ENCODE results near the gene BRS3. TPM values are rescaled to one million over a fixed set of nuclear protein-coding genes. Genes with fewer than 3 reads are reported as not detected.
"Not testable (repeated sequence)": the region's sequence is repeated elsewhere in the genome, so short reads cannot be mapped to it uniquely, and the experiment has no call there.

The BRS3 gene
- total RNA-seq (ENCODE audit: low replicate concordance), result not detected in 2 replicates

- Histone ChIP-seq H3K4me2 (no peak within 1 kb of the TSS), H3K36me3 (no peaks in the 10 kb centered on the region), H3K4me3 (no peak within 1 kb of the TSS), H2AFZ (replicated peaks) (no peak within 1 kb of the TSS), H3K27ac (no peak within 1 kb of the TSS), H3K4me1 (no peaks in the 10 kb centered on the region), H4K20me1 (ENCODE audit: low read depth) (no peaks in the 10 kb centered on the region), H3K9me3 (ENCODE audit: low read depth) (no peaks in the 10 kb centered on the region), H3F3A (ENCODE audit: low read depth) (no peaks in the 10 kb centered on the region), H3K27me3 (peaks cover 77% of the 10 kb centered on the region), H3K9ac (no peak within 1 kb of the TSS), H3K79me2 (ENCODE audit: low read depth) (no peaks in the 10 kb centered on the region)
- H3K36me3 Mint-ChIP-seq, result no peaks in the 10 kb centered on the region
- no peak within 1 kb of the TSS for H3K4me3 Mint-ChIP-seq
- H3K9me3 Mint-ChIP-seq, result peaks cover 2% of the 10 kb centered on the region
- no peaks in the 10 kb centered on the region for H3K4me1 Mint-ChIP-seq
- peaks cover 3% of the 10 kb centered on the region for H3K27me3 Mint-ChIP-seq (ENCODE audit: insufficient read depth, low read depth)
- no peak for DNase-seq (ENCODE audit: low spot score)
- H3K27ac Mint-ChIP-seq, result no peak within 1 kb of the TSS
- TF ChIP-seq EZH2 (IDR thresholded peaks at IDR 0.05) (no peak), EZH2phosphoT487 (IDR thresholded peaks at IDR 0.05) (no peak), CTCF (IDR thresholded peaks at IDR 0.05) (no peak)
Measured at GRCh38 chrX:136487647-136488046, at the start of gene BRS3. Gene BRS3 (plus strand): TSS chrX:136487947. CDS start chrX:136488115, 168 bp downstream.

DNA sequence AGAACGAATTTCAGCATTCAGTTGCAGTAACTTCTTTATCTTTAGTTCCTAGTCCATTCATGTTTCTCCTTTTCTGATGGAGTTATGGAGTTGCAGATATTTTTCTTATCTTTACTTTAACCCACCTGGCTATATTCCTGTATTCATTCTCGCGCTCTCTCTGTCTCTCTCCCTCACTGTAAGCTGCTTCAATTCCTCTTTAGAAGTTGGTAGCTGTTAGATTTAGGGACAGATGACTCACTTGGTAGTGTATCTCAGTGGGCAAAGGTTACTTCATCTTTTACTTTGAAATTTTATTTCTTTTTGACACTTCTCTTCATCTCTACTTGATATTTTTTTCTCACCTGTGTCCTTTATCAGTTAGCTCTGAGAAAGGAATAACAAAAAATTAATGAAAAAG, 49.6 kb upstream of the BRS3 start:
- no peaks in the 10 kb centered on the region for H3K27me3 Mint-ChIP-seq (ENCODE audit: insufficient read depth, low read depth)
- no peak overlapping the region for H3K4me3 Mint-ChIP-seq
- H3K79me2 ChIP-seq (ENCODE audit: low read depth), result no peaks in the 10 kb centered on the region
- H3K4me3 ChIP-seq, result no peak overlapping the region
- no peaks in the 10 kb centered on the region for H3K36me3 ChIP-seq
- no peaks in the 10 kb centered on the region for H3F3A ChIP-seq (ENCODE audit: low read depth)
- H3K4me2 ChIP-seq, result no peak overlapping the region
- no peak overlapping the region for H3K9ac ChIP-seq
- no peak overlapping the region for H3K27ac Mint-ChIP-seq
- H3K9me3 ChIP-seq (ENCODE audit: low read depth), result no peaks in the 10 kb centered on the region
- DNase-seq (ENCODE audit: low spot score), result no peak
- no peak overlapping the region for H2AFZ ChIP-seq (replicated peaks)
- H4K20me1 ChIP-seq (ENCODE audit: low read depth), result no peaks in the 10 kb centered on the region
- peaks cover 7% of the 10 kb centered on the region for H3K4me1 Mint-ChIP-seq
- TF ChIP-seq CTCF (IDR thresholded peaks at IDR 0.05) (no peak), EZH2 (IDR thresholded peaks at IDR 0.05) (no peak), EZH2phosphoT487 (IDR thresholded peaks at IDR 0.05) (no peak)
- no peaks in the 10 kb centered on the region for H3K9me3 Mint-ChIP-seq
- H3K27ac ChIP-seq, result no peak overlapping the region
- H3K4me1 ChIP-seq, result peaks cover 11% of the 10 kb centered on the region
- no peaks in the 10 kb centered on the region for H3K27me3 ChIP-seq
- H3K36me3 Mint-ChIP-seq, result no peaks in the 10 kb centered on the region

GRCh38 chrX:136445674-136446073, 42.1 kb upstream of the BRS3 start:
- H3K79me2 ChIP-seq (ENCODE audit: low read depth); H3F3A ChIP-seq (ENCODE audit: low read depth); H3K27ac Mint-ChIP-seq; H3K27me3 ChIP-seq; H3K27ac ChIP-seq; DNase-seq (ENCODE audit: low spot score); H3K27me3 Mint-ChIP-seq (ENCODE audit: insufficient read depth, low read depth); H3K4me3 ChIP-seq; H3K36me3 Mint-ChIP-seq; H3K9me3 Mint-ChIP-seq; H3K4me3 Mint-ChIP-seq; H3K36me3 ChIP-seq; H2AFZ ChIP-seq (replicated peaks); H3K9ac ChIP-seq; H4K20me1 ChIP-seq (ENCODE audit: low read depth); H3K9me3 ChIP-seq (ENCODE audit: low read depth); H3K4me1 ChIP-seq; H3K4me1 Mint-ChIP-seq; H3K4me2 ChIP-seq: not testable (repeated sequence)

DNA sequence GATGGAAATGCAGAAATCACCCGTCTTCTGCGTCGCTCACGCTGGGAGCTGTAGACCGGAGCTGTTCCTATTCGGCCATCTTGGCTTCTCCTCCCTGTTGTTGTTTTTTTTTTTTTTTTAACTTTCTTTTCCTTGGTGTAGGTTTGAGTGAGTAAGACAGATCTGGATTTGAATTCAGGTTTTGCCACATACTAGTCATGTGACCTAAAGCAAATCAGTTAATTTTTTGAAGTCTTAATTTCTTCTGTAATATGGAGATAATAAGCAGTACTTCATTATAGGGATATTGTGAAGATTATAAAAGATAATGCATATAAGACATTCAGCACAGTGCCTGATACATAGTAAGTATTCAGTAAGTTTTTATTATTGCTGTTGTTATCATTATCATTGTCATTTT, 41.5 kb upstream of the BRS3 start:
- no peak for TF ChIP-seq CTCF (IDR thresholded peaks at IDR 0.05)
- TF ChIP-seq EZH2 (IDR thresholded peaks at IDR 0.05), result no peak
- no peak for TF ChIP-seq EZH2phosphoT487 (IDR thresholded peaks at IDR 0.05)
- H3K4me3 Mint-ChIP-seq, result no peak overlapping the region
- Histone ChIP-seq H3K9ac (no peak overlapping the region), H3K27ac (no peak overlapping the region), H3K4me2 (no peak overlapping the region), H3K79me2 (ENCODE audit: low read depth) (no peaks in the 10 kb centered on the region), H3F3A (ENCODE audit: low read depth) (peaks cover 6% of the 10 kb centered on the region), H3K36me3 (no peaks in the 10 kb centered on the region), H2AFZ (replicated peaks) (no peak overlapping the region), H3K4me3 (no peak overlapping the region), H3K27me3 (no peaks in the 10 kb centered on the region), H3K9me3 (ENCODE audit: low read depth) (no peaks in the 10 kb centered on the region), H4K20me1 (ENCODE audit: low read depth) (no peaks in the 10 kb centered on the region), H3K4me1 (no peaks in the 10 kb centered on the region)
- peaks cover 3% of the 10 kb centered on the region for H3K9me3 Mint-ChIP-seq
- no peaks in the 10 kb centered on the region for H3K4me1 Mint-ChIP-seq
- no peaks in the 10 kb centered on the region for H3K36me3 Mint-ChIP-seq
- no peak for DNase-seq (ENCODE audit: low spot score)
- peaks cover 2% of the 10 kb centered on the region for H3K27me3 Mint-ChIP-seq (ENCODE audit: insufficient read depth, low read depth)
- no peak overlapping the region for H3K27ac Mint-ChIP-seq

All from neural progenitor cell (in vitro differentiated cells).